ENCODE measurements around the gene NBPF1.
"Not testable (repeated sequence)": the region's sequence is repeated elsewhere in the genome, so short reads cannot be mapped to it uniquely, and the experiment has no call there.

Gene NBPF1

DNA sequence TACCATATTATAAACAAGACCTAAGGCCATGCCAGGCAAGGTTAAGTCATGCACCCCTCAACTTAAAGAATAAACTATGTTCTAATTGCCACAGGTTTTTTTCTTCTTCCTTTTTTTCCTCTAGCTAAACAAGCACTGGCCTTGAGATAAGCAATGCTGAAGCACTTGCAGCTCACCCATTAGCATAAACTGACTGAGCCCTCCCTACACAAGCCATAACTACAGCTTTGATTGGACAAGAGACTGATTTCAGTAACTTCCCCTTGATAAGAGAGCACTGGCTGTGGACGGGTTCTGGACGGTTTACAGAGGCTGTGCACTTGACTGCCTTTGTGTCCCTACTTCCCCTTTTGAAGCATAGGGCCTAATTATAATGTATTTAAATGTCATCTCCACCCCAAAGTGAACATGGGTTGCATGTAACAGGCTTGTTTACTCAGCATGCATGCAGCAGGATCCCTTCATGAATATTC, 72.9 kb downstream of the NBPF1 start:
- not testable (repeated sequence) for DNase-seq

- DNase-seq = not testable (repeated sequence)
Measured at GRCh38 chr1:16537528-16537927, 75.8 kb downstream of the NBPF1 start.

DNA sequence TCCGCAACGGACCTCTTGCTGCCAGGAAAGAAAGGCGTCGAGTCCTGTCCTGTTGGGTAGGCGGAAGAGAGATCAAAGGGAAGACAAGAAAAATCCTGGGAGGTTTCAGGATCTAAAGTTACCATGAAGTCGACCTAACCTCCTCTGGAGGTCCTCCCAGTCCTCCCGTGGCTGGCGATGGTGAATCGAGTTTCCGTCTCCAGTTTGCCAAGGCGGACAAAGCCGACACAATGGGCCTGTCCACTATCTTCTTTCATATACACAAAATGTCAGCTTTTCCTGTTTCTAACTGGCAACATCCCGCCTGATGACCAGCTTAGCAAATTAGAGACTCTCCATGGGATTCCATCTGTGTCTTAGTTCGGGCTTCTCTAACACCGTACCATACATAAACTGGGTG, 76.6 kb downstream of the NBPF1 start:
- not testable (repeated sequence) for DNase-seq

GRCh38 chr1:16535898-16536297, 77.5 kb downstream of the NBPF1 start:
- not testable (repeated sequence) for DNase-seq

DNA sequence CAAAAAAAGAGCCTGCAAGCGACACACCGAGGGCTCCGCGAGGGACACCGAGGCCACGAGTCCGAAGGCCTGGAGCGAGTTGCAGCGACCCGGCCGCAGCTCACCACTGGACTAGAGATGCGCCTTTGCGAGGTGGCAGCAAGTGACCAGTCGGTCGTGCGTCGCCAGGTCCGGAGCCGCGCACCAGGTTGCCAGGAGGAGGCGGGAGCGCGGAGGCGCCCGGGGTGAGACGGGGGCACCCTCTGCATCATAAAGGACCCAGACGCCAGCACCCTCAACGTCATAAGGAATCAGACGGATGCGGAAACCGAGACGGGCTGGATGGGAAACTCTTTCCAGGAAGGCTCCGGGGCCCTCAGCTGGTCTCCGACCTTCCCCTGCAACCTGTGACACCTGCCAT, 77.9 kb downstream of the NBPF1 start:
- DNase-seq = not testable (repeated sequence)

DNA sequence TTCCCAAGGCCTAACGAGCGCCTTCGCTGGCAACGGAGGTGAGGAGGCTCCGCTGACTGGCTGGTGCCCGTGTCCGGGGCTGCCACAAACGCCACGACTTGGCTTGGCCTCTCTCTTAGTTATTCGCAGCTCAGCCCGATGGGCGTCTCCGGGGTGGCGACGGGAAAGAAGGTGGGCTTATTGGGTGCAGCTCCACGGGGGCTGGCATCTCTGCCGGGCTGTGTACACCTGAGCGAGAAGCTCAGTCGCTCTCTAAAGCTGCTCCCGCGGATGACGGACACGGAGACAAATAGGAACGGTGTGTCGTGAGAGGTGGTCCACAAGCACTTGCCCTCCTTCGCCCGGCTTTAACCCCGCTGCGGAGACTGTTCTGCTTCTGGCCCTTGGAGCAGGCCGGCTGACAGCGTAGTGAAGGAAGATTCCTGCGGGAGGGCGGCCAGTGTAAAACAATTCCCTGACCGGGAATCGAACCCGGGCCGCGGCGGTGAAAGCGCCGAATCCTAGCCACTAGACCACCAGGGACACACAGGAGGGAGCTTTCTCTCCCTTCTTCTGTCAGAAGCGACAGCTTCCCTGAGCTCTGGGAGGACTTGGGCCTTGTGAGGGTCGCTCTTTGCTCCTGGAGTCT, 78.4 kb downstream of the NBPF1 start:
- DNase-seq = not testable (repeated sequence)

GRCh38 chr1:16534239-16534828, 79.0 kb downstream of the NBPF1 start:
- DNase-seq = not testable (repeated sequence)

- DNase-seq = not testable (repeated sequence)
Measured at GRCh38 chr1:16532235-16532991, 81.0 kb downstream of the NBPF1 start.

DNA sequence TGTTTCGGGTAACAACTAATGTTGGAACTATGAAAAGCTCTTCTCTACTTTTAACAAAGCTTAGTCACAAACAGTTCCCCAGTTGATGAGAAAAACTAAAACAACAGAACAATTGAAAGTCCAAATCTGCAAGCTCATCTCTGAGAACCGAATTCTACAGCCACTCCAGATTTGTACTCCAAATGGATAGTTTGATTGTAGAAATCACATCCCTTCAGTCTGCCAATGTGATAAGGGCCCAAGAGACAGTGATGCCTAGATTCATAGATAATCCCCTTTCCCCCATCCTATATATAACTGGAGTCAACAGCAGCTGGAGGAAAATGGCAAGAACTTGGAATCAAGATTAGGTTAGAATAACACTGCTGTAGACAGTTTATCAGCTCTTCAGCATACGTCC, 85.0 kb downstream of the NBPF1 start:
- not testable (repeated sequence) for DNase-seq

GRCh38 chr1:16525769-16526168, 87.6 kb downstream of the NBPF1 start:
- not testable (repeated sequence) for DNase-seq

DNA sequence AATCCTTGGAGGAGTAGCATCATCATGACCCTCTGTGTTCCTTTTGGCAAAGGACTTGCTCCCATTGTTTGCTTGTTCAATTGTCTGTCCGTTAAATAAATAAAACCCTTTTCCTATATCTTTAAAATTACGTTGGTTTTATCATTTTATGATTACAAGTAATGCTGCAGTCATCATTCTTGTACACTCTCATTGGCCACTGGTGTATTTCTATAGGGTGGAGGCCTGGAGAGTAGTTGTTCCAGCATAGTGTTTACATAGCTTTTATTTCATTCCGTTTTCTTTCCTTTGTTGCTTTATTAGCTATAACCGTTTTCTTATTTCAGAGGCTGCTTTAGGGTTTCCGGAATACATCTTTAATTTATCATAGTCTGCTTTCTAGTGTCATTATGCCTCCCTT, 91.7 kb downstream of the NBPF1 start:
- not testable (repeated sequence) for DNase-seq

GRCh38 chr1:16521288-16521583, 92.1 kb downstream of the NBPF1 start:
- no peak for DNase-seq

DNA sequence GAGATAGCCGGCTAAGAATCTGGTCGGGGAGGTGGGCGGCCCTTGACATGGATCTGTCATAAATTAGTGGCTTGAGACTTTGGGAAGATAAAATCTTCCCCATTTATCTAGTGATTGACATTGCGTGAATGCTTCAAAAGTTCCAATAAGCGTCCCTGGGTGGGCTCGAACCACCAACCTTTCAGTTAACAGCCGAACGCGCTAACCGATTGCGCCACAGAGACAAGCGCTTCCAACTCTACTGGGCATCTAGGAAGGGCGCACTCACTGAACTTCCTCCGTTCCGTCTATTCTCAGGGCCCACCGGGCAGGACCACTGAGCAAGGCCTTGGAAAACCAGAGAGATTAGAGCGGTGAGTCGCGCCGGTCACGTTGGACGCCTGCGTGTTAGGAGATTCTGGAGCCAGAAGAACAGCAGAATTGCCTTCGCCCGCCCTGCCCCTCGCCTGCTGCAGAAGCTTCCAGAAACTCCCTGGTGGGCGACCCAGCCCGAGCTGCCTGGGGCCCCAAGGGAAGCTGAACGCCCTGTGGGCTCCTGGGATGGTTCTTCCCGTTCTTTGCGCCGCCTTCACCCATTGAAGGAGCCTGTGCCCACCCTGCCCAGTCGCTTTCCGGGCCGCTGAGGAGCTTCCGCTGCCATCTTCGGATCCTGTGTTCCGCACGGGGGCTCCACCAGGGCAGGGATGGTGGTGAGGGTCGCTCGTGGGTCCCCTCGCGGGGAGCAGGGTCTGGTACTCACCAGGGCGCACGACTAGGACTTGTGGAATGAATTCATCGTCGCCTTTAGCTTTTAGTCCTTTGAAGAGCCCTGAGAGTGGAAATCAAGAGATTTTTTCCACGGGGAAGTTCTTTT, 92.7 kb downstream of the NBPF1 start:
- not testable (repeated sequence) for DNase-seq

- DNase-seq = not testable (repeated sequence)
Measured at GRCh38 chr1:16519255-16519951, 94.0 kb downstream of the NBPF1 start.

DNA sequence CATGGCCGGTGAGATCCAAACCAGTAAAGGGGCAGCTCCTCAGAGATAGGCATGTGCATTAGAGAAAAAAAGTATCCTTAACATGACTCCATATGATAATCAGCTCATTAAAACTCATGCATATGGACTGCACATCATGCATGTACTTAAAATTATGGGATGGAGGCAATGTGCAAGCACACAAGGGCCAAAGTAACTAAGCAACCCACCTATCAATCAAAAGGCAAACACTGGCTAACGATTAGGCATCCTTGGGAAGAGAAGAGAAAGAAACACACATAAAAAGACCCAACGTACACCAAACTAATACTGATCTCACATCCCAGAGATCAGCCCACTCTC, 94.5 kb downstream of the NBPF1 start:
- not testable (repeated sequence) for DNase-seq

GRCh38 chr1:16516694-16517410, 96.5 kb downstream of the NBPF1 start:
- not testable (repeated sequence) for DNase-seq

DNA sequence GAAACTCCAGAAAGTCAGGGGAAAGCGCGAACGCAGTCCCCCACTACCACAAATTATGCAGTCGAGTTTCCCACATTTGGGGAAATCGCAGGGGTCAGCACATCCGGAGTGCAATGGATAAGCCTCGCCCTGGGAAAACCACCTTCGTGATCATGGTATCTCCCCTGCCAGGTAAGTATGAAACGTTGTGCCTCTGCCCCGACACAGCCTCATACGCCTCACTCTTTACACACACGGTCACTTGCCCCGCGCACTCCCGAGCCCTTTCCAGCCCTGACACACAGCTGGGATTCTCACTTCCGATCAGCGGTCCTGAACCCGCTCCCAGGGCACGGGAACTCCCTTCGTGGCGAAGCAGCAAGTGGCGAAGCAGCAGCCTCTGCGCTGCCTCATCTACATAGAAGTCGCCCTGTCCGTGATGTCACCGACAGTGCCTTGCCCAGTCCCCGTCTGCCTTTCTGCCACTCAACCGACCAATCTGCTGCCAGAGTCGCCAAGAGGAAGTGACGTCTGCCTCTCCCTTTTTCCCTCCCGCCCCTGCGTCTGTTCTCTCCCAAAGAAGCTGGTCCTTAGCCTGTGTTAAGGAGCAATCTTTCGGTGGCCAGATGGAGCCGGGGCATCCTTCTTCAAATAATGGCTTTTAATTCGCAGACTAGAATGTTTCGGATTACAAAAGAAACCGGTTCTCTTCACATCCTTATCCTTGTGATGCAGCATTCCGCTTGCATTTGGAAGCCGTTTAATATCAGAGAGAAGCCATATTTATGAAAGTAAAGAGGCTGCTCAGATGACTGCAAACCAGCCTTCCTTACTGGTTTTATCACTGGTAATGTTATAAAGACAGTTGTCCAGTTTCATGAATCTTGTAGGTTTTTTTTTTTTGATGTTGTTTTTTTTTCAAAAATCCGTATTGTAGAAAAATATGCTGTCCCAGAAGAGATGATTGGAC, 99.0 kb downstream of the NBPF1 start, which contains the start of gene RNU1-1:
Gene RNU1-1 (minus strand): TSS at position 179 of the 949 bp plus-strand sequence.
- DNase-seq = peak; percentile 65

- DNase-seq = peak; percentile 95
Measured at GRCh38 chr1:16513412-16514106, 99.8 kb downstream of the NBPF1 start.

- DNase-seq = peak; percentile 80
Measured at GRCh38 chr1:16512624-16513411, 100.5 kb downstream of the NBPF1 start.
